ENCODE data around the gene BICC1. TPM values are rescaled to one million over a fixed set of nuclear protein-coding genes. Genes with fewer than 3 reads are reported as not detected.

Gene BICC1
- total RNA-seq, 1 experiment from 2014 or later = 13.9 TPM

GRCh38 chr10:58796242-58796641 is 283.6 kb downstream of the BICC1 start:
- H3F3A ChIP-seq (ENCODE audit: low read length, unreplicated experiment) = no peaks in the 10 kb centered on the region
- TF ChIP-seq EZH2 (IDR thresholded peaks at IDR 0.05; ENCODE audit: low read length, unreplicated experiment) (no peak), EZH2phosphoT487 (IDR thresholded peaks at IDR 0.05; ENCODE audit: borderline replicate concordance, low read length) (no peak), CTCF (conservative IDR thresholded peaks at IDR 0.05; ENCODE audit: low read depth, low read length) (no peak)
- CTCF ChIA-PET = no interaction called here
- no TSS peak for BruUV-seq (replicated peaks)
- H3K36me3 ChIP-seq (ENCODE audit: low read depth, low read length) = no peaks in the 10 kb centered on the region
- DNase-seq (no peak), ATAC-seq (no peak)
- no peak overlapping the region for H2AFZ ChIP-seq (ENCODE audit: low read length)
- H3K4me3 ChIP-seq (ENCODE audit: low read length) = no peak overlapping the region
- H3K9me2 ChIP-seq (replicated peaks; ENCODE audit: low read length) = no peaks in the 10 kb centered on the region
- H4K20me1 ChIP-seq (ENCODE audit: low read length) = no peaks in the 10 kb centered on the region
- peaks cover 14% of the 10 kb centered on the region for H3K4me1 ChIP-seq (ENCODE audit: insufficient read depth, low read length)
- no peaks in the 10 kb centered on the region for H3K27me3 ChIP-seq (ENCODE audit: low read length)
- H3K79me2 ChIP-seq (ENCODE audit: low read length) = no peaks in the 10 kb centered on the region
- no peak overlapping the region for H3K27ac ChIP-seq (ENCODE audit: low read length)
- H3K9ac ChIP-seq (ENCODE audit: low read length) = no peak overlapping the region
- no peak overlapping the region for H3K4me2 ChIP-seq (ENCODE audit: low read length)
- intact Hi-C loops (cut with micrococcal nuclease) = no loop called here
- POLR2A ChIA-PET (ENCODE audit: unreplicated experiment) = no interaction called here
- H3K9me3 ChIP-seq (ENCODE audit: low read length) = no peaks in the 10 kb centered on the region

GRCh38 chr10:58796824-58797223 is 284.2 kb downstream of the BICC1 start:
- H3K4me2 ChIP-seq (ENCODE audit: low read length) = 0 out of 2 replicates have a peak overlapping the region, but pooled peaks have one; percentile 2
- peaks cover 10% of the 10 kb centered on the region for H3K4me1 ChIP-seq (ENCODE audit: insufficient read depth, low read length)
- no peak overlapping the region for H3K9ac ChIP-seq (ENCODE audit: low read length)
- no peak for DNase-seq
- no peak overlapping the region for H3K27ac ChIP-seq (ENCODE audit: low read length)
- intact Hi-C loops (cut with micrococcal nuclease) = no loop called here
- H3K4me3 ChIP-seq (ENCODE audit: low read length) = no peak overlapping the region
- H3K79me2 ChIP-seq (ENCODE audit: low read length) = no peaks in the 10 kb centered on the region
- no peaks in the 10 kb centered on the region for H3K9me3 ChIP-seq (ENCODE audit: low read length)
- ATAC-seq = no peak
- no TSS peak for BruUV-seq (replicated peaks)
- H2AFZ ChIP-seq (ENCODE audit: low read length) = no peak overlapping the region
- H4K20me1 ChIP-seq (ENCODE audit: low read length) = no peaks in the 10 kb centered on the region
- POLR2A ChIA-PET (ENCODE audit: unreplicated experiment) = no interaction called here
- H3K27me3 ChIP-seq (ENCODE audit: low read length) = no peaks in the 10 kb centered on the region
- H3K9me2 ChIP-seq (replicated peaks; ENCODE audit: low read length) = no peaks in the 10 kb centered on the region
- CTCF ChIA-PET = no interaction called here
- no peaks in the 10 kb centered on the region for H3K36me3 ChIP-seq (ENCODE audit: low read depth, low read length)
- TF ChIP-seq CTCF (conservative IDR thresholded peaks at IDR 0.05; ENCODE audit: low read depth, low read length) = no peak
- no peak for TF ChIP-seq EZH2 (IDR thresholded peaks at IDR 0.05; ENCODE audit: low read length, unreplicated experiment)
- no peak for TF ChIP-seq EZH2phosphoT487 (IDR thresholded peaks at IDR 0.05; ENCODE audit: borderline replicate concordance, low read length)
- H3F3A ChIP-seq (ENCODE audit: low read length, unreplicated experiment) = no peaks in the 10 kb centered on the region

- 0 out of 2 replicates have a peak overlapping the region, but pooled peaks have one; percentile 2 for H3K4me2 ChIP-seq (ENCODE audit: low read length)
- no peaks in the 10 kb centered on the region for H3K36me3 ChIP-seq (ENCODE audit: low read depth, low read length)
- H3F3A ChIP-seq (ENCODE audit: low read length, unreplicated experiment) = no peaks in the 10 kb centered on the region
- no peaks in the 10 kb centered on the region for H3K79me2 ChIP-seq (ENCODE audit: low read length)
- no peaks in the 10 kb centered on the region for H3K9me2 ChIP-seq (replicated peaks; ENCODE audit: low read length)
- ChIA-PET POLR2A (ENCODE audit: unreplicated experiment) (no interaction called here), CTCF (no interaction called here)
- ATAC-seq (peak; percentile 73), DNase-seq (peak; percentile 62)
- H3K4me3 ChIP-seq (ENCODE audit: low read length) = no peak overlapping the region
- H4K20me1 ChIP-seq (ENCODE audit: low read length) = no peaks in the 10 kb centered on the region
- no peak overlapping the region for H2AFZ ChIP-seq (ENCODE audit: low read length)
- H3K4me1 ChIP-seq (ENCODE audit: insufficient read depth, low read length) = peaks cover 10% of the 10 kb centered on the region
- no peak overlapping the region for H3K9ac ChIP-seq (ENCODE audit: low read length)
- TF ChIP-seq EZH2 (IDR thresholded peaks at IDR 0.05; ENCODE audit: low read length, unreplicated experiment) = no peak
- no peak for TF ChIP-seq EZH2phosphoT487 (IDR thresholded peaks at IDR 0.05; ENCODE audit: borderline replicate concordance, low read length)
- no peak for TF ChIP-seq CTCF (conservative IDR thresholded peaks at IDR 0.05; ENCODE audit: low read depth, low read length)
- no peaks in the 10 kb centered on the region for H3K9me3 ChIP-seq (ENCODE audit: low read length)
- intact Hi-C loops (cut with micrococcal nuclease) = no loop called here
- H3K27ac ChIP-seq (ENCODE audit: low read length) = no peak overlapping the region
- no peaks in the 10 kb centered on the region for H3K27me3 ChIP-seq (ENCODE audit: low read length)
- BruUV-seq (replicated peaks) = no TSS peak
Observed at GRCh38 chr10:58797356-58797755, 284.7 kb downstream of the BICC1 start.

All from PC-3 (cell line).